Skeletal muscle cell (primary cell): ENCODE data around the gene SURF2.
A peak's percentile ranks its signal among the peaks of the same experiment; 100 is the strongest.

Experiments
- DNase-seq: peaks from one replicate; pipeline ENCODE4 v3.0.0-alpha.2; 2010; ENCODE audit warnings: low read depth
- H3K4me3 ChIP-seq: 2 replicates; pipeline ENCODE4 v1.5.1; 2011; ENCODE audit warnings: low read depth, mild to moderate bottlenecking, control low read depth, low read length, moderate library complexity

Gene SURF2

DNA sequence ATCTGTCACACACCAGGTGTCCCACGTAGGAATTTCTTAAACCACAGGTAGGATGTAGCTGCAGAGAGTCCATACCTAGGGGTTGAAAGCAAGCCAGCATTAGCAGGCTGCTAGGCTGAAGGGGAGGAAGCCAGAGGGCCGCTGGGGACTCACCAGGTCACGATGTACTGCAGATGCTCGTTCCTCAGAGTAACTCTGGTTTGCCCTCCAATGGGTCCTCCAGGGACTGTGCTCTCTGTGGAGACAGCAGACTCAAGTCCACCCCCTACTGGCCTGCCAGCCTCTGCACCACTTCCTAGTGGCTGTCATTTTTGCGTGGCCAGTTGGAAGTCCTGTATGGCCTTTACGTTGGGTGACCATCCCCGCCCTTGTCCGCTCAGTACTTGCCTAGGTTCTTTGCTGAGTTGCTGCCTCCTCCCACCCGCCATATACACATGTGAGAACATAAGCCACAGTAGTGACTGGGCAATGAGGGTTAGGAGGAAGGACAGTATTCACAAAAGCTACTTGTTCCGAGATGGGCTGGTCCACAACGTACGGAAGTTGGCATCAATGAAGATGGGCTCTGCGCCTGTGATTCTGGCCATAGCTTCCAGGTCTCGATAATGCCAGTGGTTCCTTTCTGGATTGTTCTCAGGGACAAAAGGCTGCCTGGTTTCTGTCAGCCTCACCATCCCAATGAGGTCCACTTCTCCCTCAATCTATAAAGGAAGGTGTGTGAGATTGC is 4.3 kb upstream of the SURF2 start:
- DNase-seq, result no peak

DNA sequence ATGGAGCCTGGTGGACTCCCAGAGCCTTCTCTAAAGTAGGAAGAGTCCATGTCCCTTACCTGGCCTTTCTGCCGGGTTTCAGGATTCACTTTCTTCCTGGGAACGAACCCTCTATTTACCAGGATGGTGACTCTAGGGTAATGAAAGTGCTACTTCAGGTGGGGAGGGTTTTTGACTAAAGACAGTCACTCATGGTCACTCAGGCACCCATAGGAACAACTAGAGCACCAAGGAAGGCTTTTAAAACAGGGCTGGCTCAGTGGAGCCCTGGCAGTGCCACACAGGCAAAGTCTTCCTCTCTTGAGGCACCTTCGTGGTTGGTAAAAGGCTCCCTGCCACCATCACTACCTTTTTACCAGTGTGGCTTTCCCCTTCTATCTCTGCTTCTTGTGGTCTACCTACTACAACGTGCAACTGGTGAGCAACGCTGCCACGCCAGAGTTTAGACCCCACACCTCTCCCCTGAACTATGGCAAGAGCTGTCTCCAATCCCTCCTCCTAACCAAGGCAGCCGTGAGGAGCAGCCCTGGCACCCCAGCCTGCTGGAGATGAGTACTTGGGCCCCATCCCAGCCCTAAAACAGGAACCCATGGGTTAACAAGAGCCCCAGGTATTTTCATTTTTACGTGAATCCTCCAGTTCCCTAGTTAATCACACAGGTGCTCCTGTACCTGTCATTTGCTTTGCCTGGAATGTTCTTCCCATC is 3.6 kb upstream of the SURF2 start:
- no peak overlapping the region for H3K4me3 ChIP-seq
- no peak for DNase-seq

More for the DNA sequence above, 4.3 kb upstream of the SURF2 start:
- no peak overlapping the region for H3K4me3 ChIP-seq

GRCh38 chr9:133353548-133353947 is 2.8 kb upstream of the SURF2 start:
- no peak overlapping the region for H3K4me3 ChIP-seq
- DNase-seq, result no peak

GRCh38 chr9:133354766-133355165 is 1.6 kb upstream of the SURF2 start:
- H3K4me3 ChIP-seq, result no peak overlapping the region
- DNase-seq, result no peak

- peak overlapping the region; percentile 86 for H3K4me3 ChIP-seq
- no peak for DNase-seq
Measured at GRCh38 chr9:133355881-133356357, 431 bp upstream of the SURF2 start.

- H3K4me3 ChIP-seq, result no peak overlapping the region
- DNase-seq, result no peak
Measured at GRCh38 chr9:133357656-133358055, 1.3 kb downstream of the SURF2 start.

DNA sequence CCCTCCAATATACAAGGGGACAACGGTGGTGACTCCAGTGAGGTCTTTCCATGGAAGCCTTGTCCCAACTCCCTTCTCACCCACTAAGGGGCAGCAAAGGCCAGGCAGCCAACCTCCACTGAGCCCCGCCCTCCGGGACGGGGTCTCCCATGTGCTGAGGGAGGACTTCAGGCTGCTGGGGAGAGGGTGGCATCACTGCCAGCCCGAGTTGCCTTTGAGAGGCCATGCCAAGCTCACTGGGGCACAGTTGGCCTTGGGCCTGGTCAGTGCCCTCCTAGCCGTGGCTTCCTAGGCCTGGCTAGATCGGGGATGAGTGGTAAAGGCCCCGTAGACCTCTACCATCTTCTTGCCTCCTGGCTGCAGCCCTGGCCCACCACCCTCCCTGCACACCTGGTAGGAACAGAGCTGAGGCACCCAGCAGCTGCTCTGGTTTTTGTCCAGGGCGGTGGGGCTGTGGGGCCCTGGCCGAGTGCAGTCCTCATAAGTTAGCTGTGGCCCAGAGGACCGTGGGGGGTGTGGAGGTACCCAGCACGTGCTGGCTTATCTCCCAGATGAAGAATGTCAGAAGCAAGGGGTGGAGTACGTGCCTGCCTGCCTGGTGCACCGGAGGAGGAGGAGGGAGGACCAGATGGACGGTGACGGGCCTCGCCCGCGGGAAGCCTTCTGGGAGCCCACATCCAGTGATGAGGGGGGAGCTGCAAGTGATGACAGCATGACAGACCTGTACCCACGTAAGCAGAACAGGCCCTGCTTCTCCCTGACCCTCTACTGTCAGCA is 3.2 kb downstream of the SURF2 start:
- DNase-seq, result no peak
- H3K4me3 ChIP-seq, result no peak overlapping the region

DNA sequence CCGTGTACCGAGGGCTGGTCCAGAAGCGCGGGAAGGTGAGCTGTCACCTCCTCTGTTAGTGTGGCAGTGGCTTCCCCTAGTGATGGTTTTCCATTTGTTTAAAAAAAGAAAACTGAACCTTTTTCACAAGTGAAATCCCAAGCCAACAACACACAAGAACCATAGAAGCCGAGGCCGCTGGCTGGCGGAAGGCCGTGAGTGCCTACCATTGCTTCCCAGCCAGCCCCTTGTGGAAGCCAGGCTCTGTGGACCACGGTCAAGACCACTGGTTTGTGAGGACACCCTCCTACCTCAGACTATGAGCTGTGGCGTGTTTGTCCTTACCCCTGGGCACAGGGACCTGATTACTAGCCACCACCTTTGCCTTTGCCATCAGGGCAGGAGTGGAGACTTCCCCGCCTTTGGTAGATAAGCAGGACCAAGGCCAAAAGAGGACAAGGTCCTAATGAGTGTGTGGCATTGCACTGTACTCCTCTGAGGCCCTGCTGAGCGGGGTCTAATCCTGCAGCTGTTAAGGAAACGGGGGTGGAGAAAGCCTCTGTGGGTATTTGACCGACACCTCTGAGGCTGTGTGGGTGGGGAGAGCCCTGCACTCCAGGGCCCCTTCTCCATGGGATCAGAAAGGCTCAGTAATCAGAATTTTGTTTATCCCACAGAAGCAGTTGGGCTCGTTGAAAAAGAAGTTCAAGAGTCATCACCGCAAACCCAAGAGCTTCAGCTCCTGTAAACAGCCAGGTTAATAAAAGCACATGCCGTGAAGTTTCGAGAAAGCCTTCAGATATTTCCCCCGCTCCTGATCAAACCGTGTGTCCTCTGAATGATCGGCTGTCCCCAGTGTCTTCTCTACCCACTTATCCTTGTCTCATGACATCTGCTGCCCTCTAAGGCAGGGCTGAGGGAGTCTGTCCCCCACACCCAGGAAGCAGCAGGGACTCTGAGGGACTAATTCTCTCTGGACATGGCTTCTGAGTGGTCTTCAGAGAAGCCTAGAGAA is 4.3 kb downstream of the SURF2 start:
- no peak for DNase-seq

GRCh38 chr9:133361507-133362092 is 5.2 kb downstream of the SURF2 start:
- H3K4me3 ChIP-seq, result no peak overlapping the region
- no peak for DNase-seq

More for the DNA sequence above, 4.3 kb downstream of the SURF2 start:
- no peak overlapping the region for H3K4me3 ChIP-seq

DNA sequence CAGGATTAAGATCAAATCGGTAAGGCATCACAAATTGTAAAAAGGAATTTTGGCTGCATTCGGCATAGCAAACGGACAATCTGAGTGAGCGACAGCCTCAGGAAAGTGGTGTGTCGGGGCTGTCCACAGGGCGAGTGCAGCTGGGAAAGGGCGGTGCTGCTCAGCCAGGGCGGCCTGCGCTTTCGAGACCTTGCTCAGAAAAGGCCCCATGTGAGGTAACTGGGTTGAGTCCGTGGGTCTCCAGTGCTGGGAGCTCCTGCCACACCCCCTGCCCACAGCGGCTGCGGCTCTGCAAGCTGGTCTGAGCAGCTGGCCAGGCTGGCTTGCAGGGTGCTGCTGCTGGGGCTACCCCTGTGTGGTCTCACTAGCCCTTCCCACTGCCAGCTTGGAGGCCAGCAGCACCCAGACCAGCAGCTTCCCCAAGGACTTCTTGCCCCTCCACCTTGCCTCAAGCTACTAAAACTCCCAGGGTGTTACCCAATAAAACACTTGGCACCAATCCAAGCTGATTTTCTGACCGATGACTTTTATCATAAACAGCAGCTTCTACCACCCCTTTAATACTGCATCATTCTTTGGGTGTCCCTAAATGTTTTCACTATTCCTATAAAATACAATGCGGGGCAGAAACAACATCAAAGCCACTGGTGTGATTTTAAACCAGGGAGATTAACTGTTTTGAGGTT is 6.2 kb downstream of the SURF2 start:
- no peak for DNase-seq
- no peak overlapping the region for H3K4me3 ChIP-seq

- H3K4me3 ChIP-seq, result no peak overlapping the region
- DNase-seq, result no peak
Measured at GRCh38 chr9:133366435-133366834, 10.1 kb downstream of the SURF2 start.

DNA sequence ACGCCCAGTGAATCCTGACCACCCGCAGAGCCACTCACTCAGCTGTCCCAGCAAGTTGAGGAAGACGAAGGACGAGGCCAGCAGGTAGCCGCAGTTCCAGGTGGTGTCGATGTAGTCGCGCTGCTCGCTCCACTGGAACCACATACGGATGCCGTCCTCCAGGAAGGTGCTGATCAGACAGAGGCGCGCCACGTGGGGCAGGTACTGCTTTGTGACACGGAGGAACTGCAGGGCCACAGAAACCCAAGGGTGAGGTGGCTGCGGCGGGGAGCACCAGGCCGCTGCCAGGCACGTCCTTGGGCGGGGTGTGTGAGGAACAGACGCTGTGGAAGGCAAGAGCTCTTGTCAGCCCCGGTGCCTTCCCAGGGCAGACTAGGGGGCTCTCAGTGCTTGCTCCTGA is 10.9 kb downstream of the SURF2 start:
- no peak overlapping the region for H3K4me3 ChIP-seq
- no peak for DNase-seq

GRCh38 chr9:133367778-133368177 is 11.4 kb downstream of the SURF2 start:
- DNase-seq, result no peak
- no peak overlapping the region for H3K4me3 ChIP-seq

DNA sequence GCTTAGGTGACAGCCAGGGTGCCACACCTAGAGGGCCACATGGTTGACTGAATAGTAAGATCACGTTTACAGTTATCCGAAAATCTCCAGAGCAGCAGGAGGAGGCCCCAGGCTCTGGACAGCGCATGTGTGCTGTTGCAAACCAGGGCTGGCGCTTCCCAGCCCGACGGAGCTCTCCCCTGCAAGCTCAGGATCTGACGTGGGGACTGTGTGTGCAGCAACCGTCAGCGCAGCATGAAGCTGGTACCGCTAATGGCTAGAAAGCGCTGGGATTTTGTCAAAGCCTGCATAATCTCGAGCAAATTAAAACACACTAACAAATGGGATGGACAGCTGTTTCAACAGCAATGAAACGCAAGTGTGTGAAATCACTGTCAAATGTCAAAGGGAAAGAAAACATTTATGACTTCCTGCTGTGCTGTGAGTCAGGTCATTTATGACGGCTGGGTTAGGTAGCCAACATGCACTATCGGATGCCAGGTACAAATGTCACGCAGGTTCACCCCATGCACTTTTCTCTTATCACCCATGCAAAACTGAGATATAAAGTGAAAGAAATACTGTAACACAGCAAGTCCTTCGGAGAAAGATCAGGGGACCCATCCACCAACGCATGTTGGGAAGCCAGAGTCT is 12.0 kb downstream of the SURF2 start:
- no peak for DNase-seq
- no peak overlapping the region for H3K4me3 ChIP-seq

DNA sequence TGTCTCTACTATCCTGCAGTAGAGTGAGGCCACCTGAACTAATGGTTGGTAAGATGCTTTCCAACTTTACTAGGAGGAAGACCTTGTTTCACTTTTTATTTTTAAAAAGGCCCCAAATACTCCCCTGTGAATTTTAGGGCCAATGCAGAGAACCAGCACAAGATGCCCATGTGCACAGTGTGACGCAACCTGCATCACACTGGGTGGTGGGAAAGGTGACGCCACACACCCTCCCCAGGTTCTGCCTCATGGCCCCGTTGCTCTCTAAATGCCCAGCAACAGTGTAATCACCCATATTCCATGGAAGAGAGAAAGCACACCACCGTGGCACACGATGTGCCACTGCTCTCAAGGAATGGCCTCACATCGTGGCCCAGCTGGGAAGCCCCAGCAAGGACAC is 13.1 kb downstream of the SURF2 start:
- no peak for DNase-seq
- no peak overlapping the region for H3K4me3 ChIP-seq

GRCh38 chr9:133369933-133370332 is 13.6 kb downstream of the SURF2 start:
- H3K4me3 ChIP-seq, result no peak overlapping the region
- no peak for DNase-seq

DNA sequence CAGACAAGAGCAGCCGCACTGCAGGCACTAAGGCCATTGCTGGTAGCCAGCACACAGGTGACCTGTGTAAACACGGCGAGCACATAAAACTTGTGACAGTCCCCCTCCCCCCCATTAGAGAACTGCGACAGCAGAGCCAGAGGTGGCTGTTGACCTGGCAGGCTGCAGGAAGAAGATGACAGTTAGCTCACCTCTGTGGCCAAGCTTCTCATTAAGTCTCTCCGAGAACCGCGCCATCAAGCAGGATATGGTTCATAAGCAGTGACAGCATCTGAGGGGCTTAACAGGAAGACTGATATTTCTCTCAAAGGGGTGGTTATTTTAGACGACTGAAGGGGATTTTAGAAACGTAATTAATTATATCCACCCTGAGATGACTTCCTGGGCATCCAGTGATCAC is 14.3 kb downstream of the SURF2 start:
- H3K4me3 ChIP-seq, result no peak overlapping the region
- no peak for DNase-seq

DNA sequence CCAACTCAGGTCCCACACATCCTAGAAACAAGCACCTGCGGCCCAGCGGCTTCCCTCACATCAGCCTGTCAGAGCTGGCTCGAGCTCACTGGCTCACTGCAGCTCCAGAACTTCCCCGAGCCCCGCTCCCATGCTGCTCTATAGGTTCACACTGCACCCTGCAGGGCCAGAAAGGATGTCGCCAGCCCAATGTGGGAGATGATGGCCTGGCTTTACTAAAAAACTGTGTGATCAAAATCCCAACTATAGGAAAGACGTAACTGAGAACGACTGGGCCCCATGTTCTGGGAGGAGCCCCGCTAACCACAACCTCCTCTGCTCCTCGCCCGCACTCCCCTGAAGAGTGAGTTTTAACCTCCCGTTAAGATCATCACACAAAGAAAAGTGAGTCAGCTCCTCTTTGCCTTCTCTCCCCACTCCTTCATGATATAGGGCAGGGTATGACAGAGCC is 14.9 kb downstream of the SURF2 start:
- DNase-seq, result no peak

More for the DNA sequence above, 14.9 kb downstream of the SURF2 start:
- H3K4me3 ChIP-seq, result no peak overlapping the region
